ENCODE measurements around the gene ANKRD33B.
"Not testable (repeated sequence)": the region's sequence is repeated elsewhere in the genome, so short reads cannot be mapped to it uniquely, and the experiment has no call there.

ANKRD33B gene

GRCh38 chr5:10559151-10559550 is 4.7 kb upstream of the ANKRD33B start:
- H3K4me1 Mint-ChIP-seq (ENCODE audit: low read depth) = peaks cover 15% of the 10 kb centered on the region
- no peak overlapping the region for H3K4me3 Mint-ChIP-seq
- H3K27me3 Mint-ChIP-seq (ENCODE audit: low read depth) = peaks cover 46% of the 10 kb centered on the region

GRCh38 chr5:10559871-10560270 is 4.0 kb upstream of the ANKRD33B start:
- Mint-ChIP-seq H3K27me3 (ENCODE audit: low read depth) (peaks cover 41% of the 10 kb centered on the region), H3K36me3 (ENCODE audit: low read depth) (no peaks in the 10 kb centered on the region), H3K4me1 (ENCODE audit: low read depth) (peaks cover 11% of the 10 kb centered on the region), H3K9me3 (no peaks in the 10 kb centered on the region), H3K4me3 (no peak overlapping the region), H3K27ac (no peak overlapping the region)
- DNase-seq (ENCODE audit: low spot score) = no peak

More at GRCh38 chr5:10559151-10559550, 4.7 kb upstream of the ANKRD33B start:
- no peaks in the 10 kb centered on the region for H3K9me3 Mint-ChIP-seq
- H3K27ac Mint-ChIP-seq = no peak overlapping the region
- no peaks in the 10 kb centered on the region for H3K36me3 Mint-ChIP-seq (ENCODE audit: low read depth)
- DNase-seq (ENCODE audit: low spot score) = no peak

GRCh38 chr5:10562201-10563109 is 1.4 kb upstream of the ANKRD33B start:
- Mint-ChIP-seq H3K9me3 (no peaks in the 10 kb centered on the region), H3K36me3 (ENCODE audit: low read depth) (no peaks in the 10 kb centered on the region), H3K4me1 (ENCODE audit: low read depth) (peaks cover 16% of the 10 kb centered on the region), H3K4me3 (peak overlapping the region; percentile 57), H3K27me3 (ENCODE audit: low read depth) (peaks cover 30% of the 10 kb centered on the region), H3K27ac (peak overlapping the region; percentile 20)
- DNase-seq (ENCODE audit: low spot score) = peak; percentile 18

GRCh38 chr5:10563110-10563944 is 543 bp upstream of the ANKRD33B start:
- H3K27me3 Mint-ChIP-seq (ENCODE audit: low read depth) = peaks cover 26% of the 10 kb centered on the region
- H3K36me3 Mint-ChIP-seq (ENCODE audit: low read depth) = no peaks in the 10 kb centered on the region
- H3K4me1 Mint-ChIP-seq (ENCODE audit: low read depth) = peaks cover 21% of the 10 kb centered on the region
- no peak overlapping the region for H3K27ac Mint-ChIP-seq
- H3K9me3 Mint-ChIP-seq = no peaks in the 10 kb centered on the region
- peak overlapping the region; percentile 50 for H3K4me3 Mint-ChIP-seq
- DNase-seq (ENCODE audit: low spot score) = peak; percentile 69

GRCh38 chr5:10564838-10565784 is 1.2 kb downstream of the ANKRD33B start:
- H3K4me3 Mint-ChIP-seq = peak overlapping the region; percentile 86
- peaks cover 18% of the 10 kb centered on the region for H3K27me3 Mint-ChIP-seq (ENCODE audit: low read depth)
- no peaks in the 10 kb centered on the region for H3K9me3 Mint-ChIP-seq
- H3K27ac Mint-ChIP-seq = peak overlapping the region; percentile 74
- no peaks in the 10 kb centered on the region for H3K36me3 Mint-ChIP-seq (ENCODE audit: low read depth)
- peaks cover 21% of the 10 kb centered on the region for H3K4me1 Mint-ChIP-seq (ENCODE audit: low read depth)
- peak; percentile 33 for DNase-seq (ENCODE audit: low spot score)

GRCh38 chr5:10565785-10566542 is 2.1 kb downstream of the ANKRD33B start:
- no peaks in the 10 kb centered on the region for H3K9me3 Mint-ChIP-seq
- H3K27ac Mint-ChIP-seq = no peak overlapping the region
- DNase-seq (ENCODE audit: low spot score) = no peak
- H3K27me3 Mint-ChIP-seq (ENCODE audit: low read depth) = peaks cover 10% of the 10 kb centered on the region
- H3K4me3 Mint-ChIP-seq = peak overlapping the region; percentile 86
- no peaks in the 10 kb centered on the region for H3K36me3 Mint-ChIP-seq (ENCODE audit: low read depth)
- H3K4me1 Mint-ChIP-seq (ENCODE audit: low read depth) = peaks cover 19% of the 10 kb centered on the region

- Mint-ChIP-seq H3K9me3 (no peaks in the 10 kb centered on the region), H3K27me3 (ENCODE audit: low read depth) (peaks cover 4% of the 10 kb centered on the region), H3K27ac (no peak overlapping the region), H3K4me3 (peak overlapping the region; percentile 13), H3K4me1 (ENCODE audit: low read depth) (peaks cover 18% of the 10 kb centered on the region), H3K36me3 (ENCODE audit: low read depth) (no peaks in the 10 kb centered on the region)
- DNase-seq (ENCODE audit: low spot score) = no peak
These were observed 2.7 kb downstream of the ANKRD33B start for GRCh38 chr5:10566543-10567068.

- Mint-ChIP-seq H3K27ac (no peak overlapping the region), H3K4me3 (peak overlapping the region; percentile 13), H3K9me3 (no peaks in the 10 kb centered on the region), H3K27me3 (ENCODE audit: low read depth) (peaks cover 2% of the 10 kb centered on the region), H3K4me1 (ENCODE audit: low read depth) (peaks cover 16% of the 10 kb centered on the region), H3K36me3 (ENCODE audit: low read depth) (no peaks in the 10 kb centered on the region)
- no peak for DNase-seq (ENCODE audit: low spot score)
These were observed 3.3 kb downstream of the ANKRD33B start for GRCh38 chr5:10567121-10567591.

GRCh38 chr5:10567781-10568321 is 4.0 kb downstream of the ANKRD33B start:
- Mint-ChIP-seq H3K27ac (no peak overlapping the region), H3K4me3 (no peak overlapping the region), H3K4me1 (ENCODE audit: low read depth) (peaks cover 15% of the 10 kb centered on the region), H3K36me3 (ENCODE audit: low read depth) (peaks cover 2% of the 10 kb centered on the region), H3K27me3 (ENCODE audit: low read depth) (no peaks in the 10 kb centered on the region), H3K9me3 (no peaks in the 10 kb centered on the region)
- no peak for DNase-seq (ENCODE audit: low spot score)

GRCh38 chr5:10570540-10570939 is 6.7 kb downstream of the ANKRD33B start:
- not testable (repeated sequence) for H3K36me3 Mint-ChIP-seq (ENCODE audit: low read depth); H3K27ac Mint-ChIP-seq; H3K9me3 Mint-ChIP-seq; DNase-seq (ENCODE audit: low spot score); H3K27me3 Mint-ChIP-seq (ENCODE audit: low read depth); H3K4me3 Mint-ChIP-seq
- H3K4me1 Mint-ChIP-seq (ENCODE audit: low read depth) = peaks cover 12% of the 10 kb centered on the region

- Mint-ChIP-seq H3K4me1 (ENCODE audit: low read depth) (peaks cover 14% of the 10 kb centered on the region), H3K9me3 (no peaks in the 10 kb centered on the region), H3K27me3 (ENCODE audit: low read depth) (no peaks in the 10 kb centered on the region), H3K4me3 (no peak overlapping the region), H3K36me3 (ENCODE audit: low read depth) (peaks cover 3% of the 10 kb centered on the region), H3K27ac (no peak overlapping the region)
- DNase-seq (ENCODE audit: low spot score) = no peak
These were observed 8.6 kb downstream of the ANKRD33B start for GRCh38 chr5:10572451-10572850.

- H3K9me3 Mint-ChIP-seq = no peaks in the 10 kb centered on the region
- H3K36me3 Mint-ChIP-seq (ENCODE audit: low read depth) = peaks cover 3% of the 10 kb centered on the region
- peaks cover 12% of the 10 kb centered on the region for H3K4me1 Mint-ChIP-seq (ENCODE audit: low read depth)
- DNase-seq (ENCODE audit: low spot score) = no peak
- H3K27ac Mint-ChIP-seq = no peak overlapping the region
- no peaks in the 10 kb centered on the region for H3K27me3 Mint-ChIP-seq (ENCODE audit: low read depth)
- H3K4me3 Mint-ChIP-seq = no peak overlapping the region
These were observed 9.7 kb downstream of the ANKRD33B start for GRCh38 chr5:10573487-10574145.

Data from T-helper 2 cell treated with Interferon-gamma antibody and Interleukin-4, amounts not matched to agents 5 μg/mL and 100 μg/mL, for 36 hours (primary cell).